HepG2 (cell line): ENCODE data around the gene KCNAB2. TPM values are rescaled to one million over a fixed set of nuclear protein-coding genes. Genes with fewer than 3 reads are reported as not detected.

Experiments
- ATAC-seq: fragments of 200-7000 bp; cut with Tn5 transposase; 3 replicates; pipeline ENCODE4 v1.9.1; 2020; ENCODE audit warnings: mild to moderate bottlenecking, moderate library complexity
- BruUV-seq: library from RNA; stranded (reverse); fragments of 400-500 nt; replicated peaks from 2 replicates; lab custom pipeline; 2021; lab: Mats Ljungman, UMichigan
- CTCF ChIA-PET: fragments of 300-600 bp; formaldehyde crosslinking; extraction: SDS; loops from one replicate; lab custom pipeline; 2021; ENCODE audit warnings: low total read pairs, inconsistent platforms, low intra/inter-chr PET ratio; lab: Yijun Ruan, JAX
- POLR2A ChIA-PET: fragments of 350-600 bp; sonication (Branson Sonifier 250); formaldehyde crosslinking; loops from one replicate; lab custom pipeline; 2020; ENCODE audit warnings: antibody characterized with exemption, inconsistent platforms; lab: Yijun Ruan, JAX
- DNase-seq: peaks from one replicate; pipeline ENCODE4 v3.0.0-alpha.2; 2015; ENCODE audit warnings: low spot score
- FAIRE-seq: peaks from 3 replicates; lab custom pipeline; 2011; peaks lifted over from hg19 to GRCh38; lab: Jason Lieb, UNC
- H2AFZ ChIP-seq: one replicate; pipeline ENCODE4 v1.6.1; 2011; ENCODE audit warnings: low read length, inconsistent platforms
- H3K27ac ChIP-seq: fragments of 300-600 bp; 3 replicates; pipeline ENCODE4 v1.8.0; 2011; ENCODE audit warnings: mixed run types, mild to moderate bottlenecking, mixed read lengths, low read length, inconsistent platforms; ENCODE audit not compliant: insufficient read depth; ENCODE audit errors: extremely low read length
- H3K27me3 ChIP-seq, 2 experiments: fragments of 200-600 bp in 1 of 2; 2 replicates in 1 of 2; 3 replicates in 1 of 2; pipeline versions ENCODE4 v1.6.0 to v1.8.0; 2011; ENCODE audit warnings: low read length in 2 of 2, mild to moderate bottlenecking in 2 of 2, moderate library complexity in 2 of 2, inconsistent platforms in 1 of 2; ENCODE audit not compliant: insufficient read depth in 2 of 2, control insufficient read depth in 1 of 2
- H3K36me3 ChIP-seq, 2 experiments: fragments of 200-600 bp in 1 of 2; replicated peaks in 1 of 2; 2 replicates in 1 of 2; 3 replicates in 1 of 2; pipeline versions ENCODE4 v1.5.1 to v1.8.0; 2011; ENCODE audit warnings: low read length in 2 of 2, inconsistent platforms in 1 of 2; ENCODE audit not compliant: insufficient read depth in 2 of 2, control insufficient read depth in 1 of 2
- H3K4me1 ChIP-seq: 2 replicates; pipeline ENCODE4 v1.5.1; 2012; ENCODE audit warnings: low read length, inconsistent platforms; ENCODE audit not compliant: insufficient read depth
- H3K4me2 ChIP-seq: 2 replicates; pipeline ENCODE4 v1.6.0; 2011; ENCODE audit warnings: low read depth, low read length, inconsistent platforms
- H3K4me3 ChIP-seq, 3 experiments: fragments of 200-600 bp in 1 of 3; sonication (generic), shearing (Covaris generic) in 1 of 3; replicated peaks in 1 of 3; 2 replicates each; pipeline ENCODE4 v1.5.1; 2011 to 2016; ENCODE audit warnings: low read length in 3 of 3, inconsistent platforms in 2 of 3, low read depth in 2 of 3, mild to moderate bottlenecking in 2 of 3, control low read depth in 1 of 3, mixed read lengths in 1 of 3; ENCODE audit not compliant: insufficient read depth in 1 of 3
- H3K79me2 ChIP-seq: one replicate; pipeline ENCODE4 v1.6.1; 2011; ENCODE audit warnings: low read length, inconsistent platforms; ENCODE audit not compliant: insufficient read depth
- H3K9ac ChIP-seq: 2 replicates; pipeline ENCODE4 v1.6.0; 2011; ENCODE audit warnings: mild to moderate bottlenecking, low read depth, low read length, inconsistent platforms; ENCODE audit not compliant: insufficient read depth
- H3K9me3 ChIP-seq: 2 replicates; pipeline ENCODE4 v1.5.1; 2012; ENCODE audit warnings: mild to moderate bottlenecking, low read length
- H4K20me1 ChIP-seq: 2 replicates; pipeline ENCODE4 v1.6.0; 2011; ENCODE audit warnings: inconsistent platforms, mild to moderate bottlenecking, low read length, moderate library complexity; ENCODE audit not compliant: insufficient read depth
- AGO1 ChIP-seq: fragments of 200-400 bp; formaldehyde crosslinking; IDR thresholded peaks from 2 replicates; pipeline ENCODE4 v1.6.1; 2017; ENCODE audit warnings: mild to moderate bottlenecking, low read depth, low read length, moderate library complexity; ENCODE audit not compliant: poor library complexity, severe bottlenecking
- FLYWCH1 ChIP-seq: sonication (generic); formaldehyde crosslinking; IDR thresholded peaks from 2 replicates; pipeline ENCODE4 v1.8.1; 2023; ENCODE audit warnings: mild to moderate bottlenecking, missing genetic modification reagents
- HIVEP1 ChIP-seq: sonication (generic); formaldehyde crosslinking; IDR thresholded peaks from 2 replicates; pipeline ENCODE4 v1.4.0; 2020; ENCODE audit warnings: mild to moderate bottlenecking, missing genetic modification reagents
- JUNB ChIP-seq: sonication (generic); formaldehyde crosslinking; IDR thresholded peaks from 2 replicates; pipeline ENCODE4 v1.8.0; 2022; ENCODE audit warnings: missing genetic modification reagents, mild to moderate bottlenecking, borderline replicate concordance
- MEF2D ChIP-seq: sonication (generic); formaldehyde crosslinking; IDR thresholded peaks from 2 replicates; pipeline ENCODE4 v1.5.1; 2020; ENCODE audit warnings: mild to moderate bottlenecking, missing genetic modification reagents
- MXD3 ChIP-seq: IDR thresholded peaks from 2 replicates; pipeline ENCODE4 v1.6.1; 2016; ENCODE audit warnings: mild to moderate bottlenecking, missing biosample characterization, missing genetic modification reagents
- NFYB ChIP-seq: sonication (generic); formaldehyde crosslinking; IDR thresholded peaks from 2 replicates; pipeline ENCODE4 v1.4.0; 2020; ENCODE audit warnings: missing genetic modification reagents
- PRPF4 ChIP-seq: fragments of 200-400 bp; formaldehyde crosslinking; IDR thresholded peaks from 2 replicates; pipeline ENCODE4 v1.6.1; 2016; ENCODE audit warnings: low read length, low read depth; ENCODE audit not compliant: poor library complexity, severe bottlenecking
- SP140L ChIP-seq: sonication (generic); formaldehyde crosslinking; IDR thresholded peaks from 2 replicates; pipeline ENCODE4 v1.4.0; 2020; ENCODE audit warnings: missing genetic modification reagents, borderline replicate concordance
- THYN1 ChIP-seq: sonication (generic); formaldehyde crosslinking; IDR thresholded peaks from 2 replicates; pipeline ENCODE4 v1.8.1; 2023; ENCODE audit warnings: low read depth, mild to moderate bottlenecking, moderate library complexity, missing genetic modification reagents, borderline replicate concordance
- TP53 ChIP-seq: sonication (generic); formaldehyde crosslinking; conservative IDR thresholded peaks from 2 replicates; pipeline ENCODE4 v1.4.0; 2020; ENCODE audit warnings: missing genetic modification reagents
- TRAFD1 ChIP-seq: sonication (generic); formaldehyde crosslinking; IDR thresholded peaks from 2 replicates; pipeline ENCODE4 v1.5.1; 2020; ENCODE audit warnings: missing genetic modification reagents, mild to moderate bottlenecking, borderline replicate concordance
- ZFP36L1 ChIP-seq: sonication (generic); formaldehyde crosslinking; IDR thresholded peaks from 2 replicates; pipeline ENCODE4 v1.8.0; 2022; ENCODE audit warnings: mild to moderate bottlenecking, missing genetic modification reagents, moderate library complexity
- ZFP90 ChIP-seq: sonication (generic); formaldehyde crosslinking; IDR thresholded peaks from 2 replicates; pipeline ENCODE4 v1.8.0; 2022; ENCODE audit warnings: missing genetic modification reagents, mild to moderate bottlenecking, inconsistent platforms, borderline replicate concordance
- ZNF362 ChIP-seq: sonication (generic); formaldehyde crosslinking; IDR thresholded peaks from 2 replicates; pipeline ENCODE4 v1.4.0; 2020; ENCODE audit warnings: missing genetic modification reagents, mild to moderate bottlenecking, borderline replicate concordance
- ZNF382 ChIP-seq: sonication (generic); formaldehyde crosslinking; IDR thresholded peaks from 2 replicates; pipeline ENCODE4 v1.5.0; 2020; ENCODE audit warnings: missing genetic modification reagents, mild to moderate bottlenecking, borderline replicate concordance
- ZNF619 ChIP-seq: sonication (generic); formaldehyde crosslinking; IDR thresholded peaks from 2 replicates; pipeline ENCODE4 v1.4.0; 2020; ENCODE audit warnings: mild to moderate bottlenecking, missing genetic modification reagents
- WGBS: methylation state at CpG from one replicate; pipeline ENCODE4 v1.1.6; 2017; ENCODE audit warnings: low lambda C conversion rate; 5-methylcytosine and 5-hydroxymethylcytosine counted together
- in situ Hi-C: cut with HindIII; loops from 2 replicates; pipeline ENCODE4 v1.10.0; 2017; ENCODE audit warnings: low pct_unique_long_range_greater_than_20kb; ENCODE audit not compliant: extremely low pct_ligation_motif_present
- intact Hi-C: fragments of 100-400 bp; cut with micrococcal nuclease; formaldehyde crosslinking; loops from one replicate; pipeline ENCODE4 v1.10.0; 2022; ENCODE audit not compliant: unreplicated experiment
- polyA plus RNA-seq, 8 experiments: library from polyadenylated mRNA; depleted of rRNA in 3 of 8; stranded (reverse) in 7 of 8; unstranded in 1 of 8; fragments of >200 nt; fragmentation: Illumina TruSeq in 4 of 8; extraction: Trizol in 4 of 8; gene quantifications; 2 replicates each; pipeline versions ENCODE4 v1.2.1 to v1.2.3, GENCODE V29; 2011 to 2016; ENCODE audit warnings: low read depth in 4 of 8, missing spikeins in 1 of 8, mixed read lengths in 1 of 8; ENCODE audit not compliant: insufficient read depth in 1 of 8
- total RNA-seq, 5 experiments: library from RNA; depleted of rRNA; stranded (reverse); fragments of >200 nt; fragmentation: Illumina TruSeq; extraction: Trizol; gene quantifications; 2 replicates each; pipeline ENCODE4 v1.2.3, GENCODE V29; 2016; ENCODE audit warnings: low read depth in 1 of 5

The KCNAB2 gene
- total and polyA plus RNA-seq, 2 of the 13 experiments (the other 11 are each of a cell fraction or from before 2014, with no cell fraction given), result 6.2 to 8.8 TPM

GRCh38 chr1:6110326-6110725 lies 64.6 kb downstream of the KCNAB2 start:
- H2AFZ ChIP-seq, result no peak overlapping the region
- intact Hi-C loops, result no loop called here
- POLR2A ChIA-PET, result no interaction called here
- no peak overlapping the region for H3K27ac ChIP-seq
- ATAC-seq (no peak), FAIRE-seq (no peak), DNase-seq (no peak)
- no peak overlapping the region for H3K9ac ChIP-seq
- H3K36me3 ChIP-seq, result no peaks in the 10 kb centered on the region
- H3K4me1 ChIP-seq, result no peaks in the 10 kb centered on the region
- H3K27me3 ChIP-seq, result peaks cover 6 to 45% of the 10 kb centered on the region in 2 experiments
- no peak overlapping the region for H3K4me3 ChIP-seq
- CTCF ChIA-PET, result no interaction called here
- no peaks in the 10 kb centered on the region for H3K79me2 ChIP-seq
- no TSS peak for BruUV-seq
- no peaks in the 10 kb centered on the region for H3K9me3 ChIP-seq
- 36% methylated on average over 7 of the region's 15 CpGs for WGBS
- no peak overlapping the region for H3K4me2 ChIP-seq
- in situ Hi-C loops, result loop anchor here (5.0 kb wide), 1 partner anchor 62 kb away; no protein-coding TSS in a partner anchor
- 0 out of 2 replicates have a peak, but pooled peaks cover 2% of the 10 kb centered on the region for H4K20me1 ChIP-seq
- no peak for TF ChIP-seq ZNF619 (CRISPR knock-in tag)
- no peak for TF ChIP-seq MEF2D (CRISPR knock-in tag)
- no peak for TF ChIP-seq TRAFD1 (CRISPR knock-in tag)
- TF ChIP-seq TP53 (CRISPR knock-in tag), result no peak
- TF ChIP-seq SP140L (CRISPR knock-in tag), result no peak
- TF ChIP-seq THYN1 (CRISPR knock-in tag), result no peak
- no peak for TF ChIP-seq ZFP36L1
- no peak for TF ChIP-seq FLYWCH1 (CRISPR knock-in tag)
- TF ChIP-seq ZFP90 (CRISPR knock-in tag), result no peak
- no peak for TF ChIP-seq AGO1
- TF ChIP-seq HIVEP1 (CRISPR knock-in tag), result no peak
- TF ChIP-seq JUNB (CRISPR knock-in tag), result no peak
- TF ChIP-seq ZNF362 (CRISPR knock-in tag), result no peak
- no peak for TF ChIP-seq MXD3
- no peak for TF ChIP-seq NFYB (CRISPR knock-in tag)
- no peak for TF ChIP-seq PRPF4
- no peak for TF ChIP-seq ZNF382 (CRISPR knock-in tag)
